CD14-positive monocyte (primary cell): ENCODE measurements around the gene CD300A. TPM values are rescaled to one million over a fixed set of nuclear protein-coding genes. Genes with fewer than 3 reads are reported as not detected.

Source experiments
- DNase-seq, 3 donors: peaks; one replicate each; pipeline ENCODE4 v3.0.0-alpha.2; 2011 to 2022
- H2AFZ ChIP-seq: 2 replicates; pipeline ENCODE4 v1.6.0; 2012; ENCODE audit warnings: mild to moderate bottlenecking, low read depth, low read length, inconsistent platforms; ENCODE audit not compliant: insufficient read depth, poor library complexity, severe bottlenecking
- H3K27ac ChIP-seq, 2 donors: 1 replicate in 1 of 2; 2 replicates in 1 of 2; pipeline ENCODE4 v1.5.1; 2012 to 2013; ENCODE audit warnings: low read length in 2 of 2, control low read depth in 1 of 2, inconsistent platforms in 1 of 2, low read depth in 1 of 2, mild to moderate bottlenecking in 1 of 2
- H3K27me3 ChIP-seq, 2 donors: one replicate each; pipeline versions ENCODE4 v1.6.0 to v1.6.1; 2011 to 2013; ENCODE audit warnings: low read length in 2 of 2; ENCODE audit not compliant: control insufficient read depth in 2 of 2, insufficient read depth in 2 of 2
- H3K36me3 ChIP-seq, 2 donors: replicated peaks in 1 of 2; 1 replicate in 1 of 2; 2 replicates in 1 of 2; pipeline versions ENCODE4 v1.5.1 to v1.6.1; 2012 to 2013; ENCODE audit warnings: low read length in 2 of 2, control low read depth in 1 of 2, inconsistent platforms in 1 of 2, mild to moderate bottlenecking in 1 of 2; ENCODE audit not compliant: insufficient read depth in 2 of 2, control insufficient read depth in 1 of 2
- H3K4me1 ChIP-seq, 2 donors: 1 replicate in 1 of 2; 2 replicates in 1 of 2; pipeline versions ENCODE4 v1.5.1 to v1.6.1; 2012 to 2013; ENCODE audit warnings: low read length in 2 of 2, control low read depth in 1 of 2, inconsistent platforms in 1 of 2, mild to moderate bottlenecking in 1 of 2, moderate library complexity in 1 of 2; ENCODE audit not compliant: insufficient read depth in 2 of 2, control insufficient read depth in 1 of 2
- H3K4me2 ChIP-seq: replicated peaks from 2 replicates; pipeline ENCODE3; 2012; ENCODE audit warnings: low read length, moderate library complexity, mild to moderate bottlenecking; ENCODE audit not compliant: poor library complexity, severe bottlenecking; ENCODE audit errors: extremely low read depth
- H3K4me3 ChIP-seq, 3 experiments: fragments of 200-600 bp in 1 of 3; sonication (generic) in 1 of 3; replicated peaks in 1 of 3; 1 replicate in 2 of 3; 2 replicates in 1 of 3; pipeline ENCODE4 v1.5.1; 2011 to 2013; ENCODE audit warnings: low read length in 3 of 3, mild to moderate bottlenecking in 3 of 3, control low read depth in 2 of 3, low read depth in 2 of 3, inconsistent platforms in 1 of 3, moderate library complexity in 1 of 3
- H3K79me2 ChIP-seq: 2 replicates; pipeline ENCODE4 v1.6.0; 2012; ENCODE audit warnings: mild to moderate bottlenecking, control low read depth, inconsistent platforms, low read length, moderate library complexity; ENCODE audit not compliant: insufficient read depth
- H3K9ac ChIP-seq: 2 replicates; pipeline ENCODE4 v1.6.0; 2017; ENCODE audit warnings: low read length, mild to moderate bottlenecking; ENCODE audit not compliant: insufficient read depth, poor library complexity, severe bottlenecking
- H3K9me3 ChIP-seq, 2 donors: replicated peaks in 1 of 2; 1 replicate in 1 of 2; 2 replicates in 1 of 2; pipeline versions ENCODE4 v1.5.1 to v1.6.1; 2012 to 2013; ENCODE audit warnings: low read length in 2 of 2, control low read depth in 1 of 2; ENCODE audit not compliant: control insufficient read depth in 1 of 2, insufficient read depth in 1 of 2
- H4K20me1 ChIP-seq: 2 replicates; pipeline ENCODE4 v1.6.0; 2012; ENCODE audit warnings: mild to moderate bottlenecking, low read length, control low read depth, moderate library complexity; ENCODE audit not compliant: insufficient read depth
- H3K27ac Mint-ChIP-seq, 7 donors: one replicate each; pipeline ENCODE4 v1.8.0; 2020; ENCODE audit warnings: mild to moderate bottlenecking in 7 of 7, mixed read lengths in 7 of 7, moderate library complexity in 6 of 7, inconsistent platforms in 2 of 7
- H3K27me3 Mint-ChIP-seq, 3 donors: one replicate each; pipeline ENCODE4 v1.8.0; 2021 to 2022; ENCODE audit warnings: low read depth in 3 of 3, mild to moderate bottlenecking in 3 of 3, mixed read lengths in 3 of 3, moderate library complexity in 3 of 3, inconsistent platforms in 1 of 3
- H3K36me3 Mint-ChIP-seq, 2 donors: one replicate each; pipeline ENCODE4 v1.8.0; 2020; ENCODE audit warnings: mixed read lengths in 2 of 2, inconsistent platforms in 1 of 2, mild to moderate bottlenecking in 1 of 2
- H3K4me1 Mint-ChIP-seq: one replicate; pipeline ENCODE4 v1.8.0; 2020; ENCODE audit warnings: mild to moderate bottlenecking, mixed read lengths
- H3K4me3 Mint-ChIP-seq, 2 donors: one replicate each; pipeline ENCODE4 v1.8.0; 2020; ENCODE audit warnings: mild to moderate bottlenecking in 2 of 2, mixed read lengths in 2 of 2, moderate library complexity in 1 of 2
- H3K9me3 Mint-ChIP-seq, 7 donors: one replicate each; pipeline ENCODE4 v1.8.0; 2020 to 2022; ENCODE audit warnings: mixed read lengths in 7 of 7, mild to moderate bottlenecking in 6 of 7, moderate library complexity in 6 of 7, inconsistent platforms in 2 of 7
- CTCF ChIP-seq: fragments of 200-600 bp; IDR thresholded peaks from one replicate; pipeline ENCODE4 v1.8.0; 2022; ENCODE audit warnings: antibody characterized with exemption, mild to moderate bottlenecking
- WGBS: methylation state at CpG from one replicate; pipeline ENCODE4 v1.1.5; 2013; ENCODE audit warnings: missing lambda C conversion rate; ENCODE audit not compliant: insufficient coverage; 5-methylcytosine and 5-hydroxymethylcytosine counted together
- intact Hi-C, 2 donors: fragments of 100-400 bp; cut with micrococcal nuclease; formaldehyde crosslinking; loops; one replicate each; pipeline versions ENCODE4 v1.15.0 to v1.15.1; 2023
- polyA plus RNA-seq, 3 donors: library from polyadenylated mRNA; depleted of rRNA in 1 of 3; unstranded in 2 of 3; stranded (reverse) in 1 of 3; fragments of 300-500 nt in 2 of 3; fragments of >200 nt in 1 of 3; fragmentation: Illumina TruSeq in 2 of 3; gene quantifications; 1 replicate in 2 of 3; 2 replicates in 1 of 3; pipeline ENCODE4 v1.2.3, GENCODE V29; 2012 to 2021

Gene CD300A
- polyA plus RNA-seq, 3 donors, result 173 to 222 (median 212) TPM

DNA sequence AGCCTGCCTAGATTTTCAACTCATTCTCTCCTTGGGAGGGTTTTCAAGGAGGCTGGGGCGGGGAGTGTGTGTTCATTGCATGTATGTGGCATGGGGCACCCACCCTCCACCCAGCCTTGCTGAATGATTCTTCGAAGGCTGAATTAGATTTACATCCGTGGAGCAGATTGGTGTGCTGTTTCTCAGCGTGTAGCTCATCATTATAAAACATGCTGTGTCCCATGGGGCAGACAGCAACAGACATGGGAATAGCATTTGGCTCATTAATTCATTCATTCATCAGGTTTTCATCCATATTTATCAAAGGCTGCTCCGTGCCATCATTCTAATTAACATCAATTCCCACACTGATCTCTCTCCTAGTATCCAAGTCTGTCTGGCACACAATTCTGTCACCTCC, 10.6 kb upstream of the CD300A start:
- no peak for TF ChIP-seq CTCF
- Histone ChIP-seq H3K4me3 (no peak overlapping the region), H3K9ac (no peak overlapping the region), H3K27ac (no peak overlapping the region), H3K4me2 (no peak overlapping the region), H3K79me2 (no peaks in the 10 kb centered on the region), H4K20me1 (no peaks in the 10 kb centered on the region), H2AFZ (no peak overlapping the region), H3K27me3 (peaks cover 0 to 8% of the 10 kb centered on the region in 2 donors), H3K9me3 (no peaks in the 10 kb centered on the region), H3K4me1 (peaks cover 19 to 28% of the 10 kb centered on the region in 2 donors), H3K36me3 (no peaks in the 10 kb centered on the region)
- Mint-ChIP-seq H3K9me3 (no peaks in the 10 kb centered on the region), H3K27me3 (peaks cover 9 to 25% (median 11%) of the 10 kb centered on the region in 3 donors), H3K27ac (peak overlapping the region in 1 of 7 donors; percentile 26), H3K4me1 (peaks cover 24% of the 10 kb centered on the region), H3K4me3 (no peak overlapping the region), H3K36me3 (peaks cover 0 to 2% of the 10 kb centered on the region in 2 donors)
- intact Hi-C loops, result loop anchor here (2.0 to 5.0 kb wide), 2 partner anchors 36 to 77 kb away; no protein-coding TSS in a partner anchor
- WGBS, result 100% methylated on average over 4 of the region's 5 CpGs
- DNase-seq, result no peak

- peak overlapping the region; percentile 50 for H2AFZ ChIP-seq
- peak; percentile 97 for TF ChIP-seq CTCF
- no peaks in the 10 kb centered on the region for H3K79me2 ChIP-seq
These were observed 9.2 kb upstream of the CD300A start for GRCh38 chr17:74457146-74457819.

More at GRCh38 chr17:74457146-74457819, 9.2 kb upstream of the CD300A start:
- H3K9me3 ChIP-seq, result no peaks in the 10 kb centered on the region
- no peak overlapping the region for H3K27ac ChIP-seq
- Mint-ChIP-seq H3K36me3 (peaks cover 0 to 2% of the 10 kb centered on the region in 2 donors), H3K27ac (peak overlapping the region in 1 of 7 donors; percentile 66), H3K4me3 (peak overlapping the region in 1 of 2 donors; percentile 39), H3K4me1 (peaks cover 24% of the 10 kb centered on the region), H3K27me3 (peaks cover 8 to 22% (median 9%) of the 10 kb centered on the region in 3 donors), H3K9me3 (no peaks in the 10 kb centered on the region)
- H3K9ac ChIP-seq, result no peak overlapping the region
- H3K4me3 ChIP-seq, result no peak overlapping the region
- peak overlapping the region; percentile 30 for H3K4me2 ChIP-seq
- intact Hi-C loops, result loop anchor here (1.0 to 5.0 kb wide), 3 partner anchors 35 to 78 kb away; no protein-coding TSS in a partner anchor
- no peaks in the 10 kb centered on the region for H3K36me3 ChIP-seq
- no peaks in the 10 kb centered on the region for H4K20me1 ChIP-seq
- DNase-seq, result peak; percentile 67 to 83 (median 74)
- peaks cover 0 to 8% of the 10 kb centered on the region in 2 donors for H3K27me3 ChIP-seq
- peaks cover 32 to 41% of the 10 kb centered on the region in 2 donors for H3K4me1 ChIP-seq
- WGBS, result 0% methylated on average over 10 of the region's 18 CpGs
